ENCODE measurements around the gene SLC4A4. TPM values are rescaled to one million over a fixed set of nuclear protein-coding genes. Genes with fewer than 3 reads are reported as not detected.

The SLC4A4 gene
- total and polyA plus RNA-seq, 10 of the 15 experiments (the other 5 are each of a cell fraction or from before 2014, with no cell fraction given) = 0.05 to 0.44 (median 0.18) TPM

DNA sequence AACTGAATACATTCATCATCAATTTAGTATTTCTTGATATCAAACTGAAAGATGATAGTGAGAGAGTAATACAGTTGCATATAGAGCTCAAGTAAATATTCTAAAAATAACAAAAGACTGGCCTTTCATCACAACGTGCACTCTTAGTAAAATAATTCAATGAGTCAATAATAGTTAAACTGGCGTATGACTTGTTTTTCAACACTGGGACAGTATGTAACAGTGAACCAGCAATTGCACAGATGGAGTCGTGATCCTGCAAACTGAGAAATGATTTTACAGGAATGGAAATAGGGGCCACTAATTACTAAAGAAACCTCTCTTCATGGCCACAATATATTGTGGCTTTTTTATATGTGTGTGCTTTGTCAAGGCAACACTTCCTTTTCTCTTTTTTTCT, 137.4 kb downstream of the SLC4A4 start (continued):
- TF ChIP-seq IKZF2 (IDR thresholded peaks at IDR 0.05) = no peak
- no peak for TF ChIP-seq CHD4 (IDR thresholded peaks at IDR 0.05)
- TF ChIP-seq SRF (IDR thresholded peaks at IDR 0.05; ENCODE audit: low read depth in 2 of 2, low read length in 2 of 2) = no peak

DNA sequence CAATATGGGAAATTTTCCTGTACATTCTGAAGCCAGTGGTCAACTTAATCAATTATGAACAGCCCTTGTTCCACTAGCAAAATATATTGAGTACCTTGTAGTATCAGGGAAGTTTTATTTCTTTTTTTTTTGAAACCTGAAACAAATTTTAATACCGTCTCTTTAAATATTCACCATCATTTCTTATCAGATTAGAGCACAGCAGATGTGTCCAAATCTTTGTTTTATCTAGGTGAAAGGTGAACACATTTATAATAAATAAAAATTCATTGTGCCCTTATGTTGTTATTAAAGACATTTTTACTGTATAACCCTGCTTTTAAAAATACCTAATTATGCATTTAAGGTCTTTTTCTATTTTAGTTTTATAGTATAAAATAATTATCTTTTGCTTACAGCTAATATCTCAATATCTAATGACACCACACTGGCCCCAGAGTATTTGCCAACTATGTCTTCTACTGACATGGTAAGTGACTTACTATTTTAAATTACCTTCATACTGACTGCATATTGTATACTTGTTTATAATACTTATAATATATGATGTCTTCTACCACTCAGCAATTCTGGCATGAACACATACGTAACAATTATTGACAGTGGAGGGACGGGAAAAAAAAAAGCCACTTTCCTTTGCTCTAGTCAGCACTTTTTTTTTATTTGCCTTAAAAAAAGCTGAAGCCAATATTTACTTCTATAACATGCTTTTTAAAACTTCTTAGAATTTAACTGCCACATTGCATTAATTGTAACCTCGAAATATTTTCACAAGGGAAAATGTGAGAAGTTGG, 147.9 kb downstream of the SLC4A4 start:
- RAD21 ChIA-PET (ENCODE audit: unreplicated experiment) = no interaction called here
- CTCF ChIA-PET = no interaction called here
- H3K27ac ChIP-seq (ENCODE audit: control insufficient read depth, insufficient read depth) = no peak overlapping the region
- no peak overlapping the region for H3K4me3 ChIP-seq
- H4K20me1 ChIP-seq (ENCODE audit: control insufficient read depth, insufficient read depth) = no peaks in the 10 kb centered on the region
- WGBS (ENCODE audit: insufficient coverage, insufficient replicate concordance, low lambda C conversion rate, missing lambda C conversion rate) = 23% methylated on average over 4 of the region's 4 CpGs
- H3K9me3 ChIP-seq (replicated peaks; ENCODE audit: control insufficient read depth, insufficient read depth, low read length) = no peaks in the 10 kb centered on the region
- no peak overlapping the region for H3K4me2 ChIP-seq (ENCODE audit: control insufficient read depth, insufficient read depth)
- H3K36me3 ChIP-seq (ENCODE audit: control insufficient read depth in 2 of 2, insufficient read depth in 2 of 2, low read length in 1 of 2) = no peaks in the 10 kb centered on the region
- in situ Hi-C loops (cut with MboI) = no loop called here
- TF ChIP-seq CREB1 (IDR thresholded peaks at IDR 0.05; ENCODE audit: low read depth) = no peak
- TF ChIP-seq ZSCAN29 (IDR thresholded peaks at IDR 0.05) = no peak
- no peak for TF ChIP-seq EP300 (IDR thresholded peaks at IDR 0.05; ENCODE audit: borderline replicate concordance in 1 of 2, control insufficient read depth in 1 of 2, low read depth in 2 of 2, low read length in 2 of 2)
- no peak for TF ChIP-seq STAT3 (IDR thresholded peaks at IDR 0.05; ENCODE audit: low read depth, low read length)
- TF ChIP-seq EED (IDR thresholded peaks at IDR 0.05; ENCODE audit: low read depth) = no peak
- no peak for TF ChIP-seq IKZF2 (IDR thresholded peaks at IDR 0.05)
- no peak for TF ChIP-seq BCL11A (IDR thresholded peaks at IDR 0.05; ENCODE audit: low read depth, low read length)
- no peak for TF ChIP-seq SPI1 (IDR thresholded peaks at IDR 0.05; ENCODE audit: borderline replicate concordance, insufficient read depth, low read depth, low read length)
- no peak for TF ChIP-seq NFYA (IDR thresholded peaks at IDR 0.05; ENCODE audit: borderline replicate concordance, low read depth, low read length)
- TF ChIP-seq SUPT20H (IDR thresholded peaks at IDR 0.05; ENCODE audit: borderline replicate concordance, control insufficient read depth, low read depth, low read length) = no peak
- TF ChIP-seq TCF3 (IDR thresholded peaks at IDR 0.05; ENCODE audit: borderline replicate concordance, insufficient read depth, low read depth, low read length) = no peak
- TF ChIP-seq TCF7 (IDR thresholded peaks at IDR 0.05; ENCODE audit: borderline replicate concordance) = no peak
- no peak for TF ChIP-seq HDAC6 (IDR thresholded peaks at IDR 0.05; ENCODE audit: unreplicated experiment)
- TF ChIP-seq EGR1 (IDR thresholded peaks at IDR 0.05; ENCODE audit: borderline replicate concordance in 1 of 2, low read depth in 2 of 2, low read length in 2 of 2) = no peak
- no peak for TF ChIP-seq BHLHE40 (IDR thresholded peaks at IDR 0.05; ENCODE audit: borderline replicate concordance in 1 of 2, low read depth in 2 of 2, low read length in 1 of 2)
- TF ChIP-seq LARP7 (IDR thresholded peaks at IDR 0.05) = no peak
- no peak for TF ChIP-seq RFX5 (IDR thresholded peaks at IDR 0.05; ENCODE audit: low read depth, low read length)
- TF ChIP-seq MYC (IDR thresholded peaks at IDR 0.05; ENCODE audit: insufficient read depth, insufficient read length, insufficient replicate concordance, low read length, severe bottlenecking) = no peak
- SMC1A ChIA-PET (ENCODE audit: uncharacterized antibody, unreplicated experiment) = interaction anchor here (1.1 kb wide), 1 partner anchor 266 kb away, joined by 3 read pairs; no protein-coding TSS in a partner anchor
- ATAC-seq = no peak
- intact Hi-C loops (cut with micrococcal nuclease; ENCODE audit: unreplicated experiment) = no loop called here
- BruUV-seq (replicated peaks) = no TSS peak
- no peaks in the 10 kb centered on the region for H3K27me3 ChIP-seq (replicated peaks in 1 of 2; ENCODE audit: control insufficient read depth in 2 of 2, insufficient read depth in 2 of 2, low read length in 1 of 2)
- no peak for DNase-seq (ENCODE audit: low read depth, low spot score)
- no peaks in the 10 kb centered on the region for H3K4me1 ChIP-seq (ENCODE audit: control insufficient read depth, insufficient read depth, low read length)
- no peaks in the 10 kb centered on the region for H3K79me2 ChIP-seq (ENCODE audit: control insufficient read depth, insufficient read depth, low read length)
- H2AFZ ChIP-seq (ENCODE audit: control insufficient read depth, low read depth, low read length) = no peak overlapping the region
- POLR2A ChIA-PET = no interaction called here
- no peak for FAIRE-seq
- no peak overlapping the region for H3K9ac ChIP-seq (ENCODE audit: control insufficient read depth, insufficient read depth, low read length)

Measured in GM12878 (cell line).